ENCODE results near the gene C17orf114.

C17orf114 gene

GRCh38 chr17:4806456-4806776, 4.3 kb upstream of the C17orf114 start:
- no peak for DNase-seq
- H3K4me3 ChIP-seq = peak overlapping the region; percentile 53
- no peaks in the 10 kb centered on the region for H3K27me3 ChIP-seq
- H3K9me3 ChIP-seq = no peaks in the 10 kb centered on the region
- no peaks in the 10 kb centered on the region for H3K36me3 ChIP-seq

GRCh38 chr17:4800462-4801196, 1.5 kb downstream of the C17orf114 start:
- no peak for DNase-seq
- H3K27me3 ChIP-seq = no peaks in the 10 kb centered on the region
- no peaks in the 10 kb centered on the region for H3K36me3 ChIP-seq
- no peak overlapping the region for H3K4me3 ChIP-seq
- no peaks in the 10 kb centered on the region for H3K9me3 ChIP-seq

DNA sequence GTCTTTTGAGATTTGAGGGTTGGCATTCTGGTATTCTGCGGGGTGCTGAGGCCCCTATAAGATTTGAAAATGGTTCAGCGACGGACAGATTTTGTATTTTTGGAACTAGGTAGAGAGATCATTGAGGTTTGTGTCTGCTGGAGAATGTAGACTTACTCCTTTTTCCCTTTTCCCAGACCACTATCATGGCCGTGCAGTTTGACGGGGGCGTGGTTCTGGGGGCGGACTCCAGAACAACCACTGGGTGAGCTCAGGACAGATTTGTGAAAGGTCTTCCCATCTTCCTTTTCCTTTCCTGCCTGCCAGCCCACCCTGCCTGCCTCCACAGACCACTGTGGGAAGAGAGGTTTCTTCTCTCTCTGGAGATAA, 5.6 kb downstream of the C17orf114 start:
- peak overlapping the region; percentile 90 for H3K4me3 ChIP-seq
- peak; percentile 39 for DNase-seq
- no peaks in the 10 kb centered on the region for H3K9me3 ChIP-seq
- no peaks in the 10 kb centered on the region for H3K27me3 ChIP-seq
- H3K36me3 ChIP-seq = no peaks in the 10 kb centered on the region

DNA sequence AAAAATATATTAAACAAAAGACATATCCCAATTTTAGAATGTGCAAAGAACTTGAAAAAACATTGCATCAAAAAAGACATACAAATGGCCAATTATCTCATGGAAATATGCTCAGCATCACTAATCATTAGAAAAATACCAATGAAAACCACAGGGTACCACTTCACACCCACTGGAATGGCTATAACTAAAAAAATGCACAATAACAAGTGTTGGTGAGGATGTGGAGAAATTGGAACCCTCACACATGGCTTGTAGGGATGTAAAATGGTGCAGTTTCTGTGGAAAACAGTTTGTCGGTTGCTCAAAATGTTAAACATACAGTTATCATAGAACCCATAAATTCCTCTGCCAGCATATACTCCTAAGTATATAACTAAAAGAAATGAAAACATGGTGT, 7.0 kb downstream of the C17orf114 start:
- no peak for DNase-seq
- H3K9me3 ChIP-seq = no peaks in the 10 kb centered on the region
- H3K36me3 ChIP-seq = no peaks in the 10 kb centered on the region
- no peak overlapping the region for H3K4me3 ChIP-seq
- no peaks in the 10 kb centered on the region for H3K27me3 ChIP-seq

DNA sequence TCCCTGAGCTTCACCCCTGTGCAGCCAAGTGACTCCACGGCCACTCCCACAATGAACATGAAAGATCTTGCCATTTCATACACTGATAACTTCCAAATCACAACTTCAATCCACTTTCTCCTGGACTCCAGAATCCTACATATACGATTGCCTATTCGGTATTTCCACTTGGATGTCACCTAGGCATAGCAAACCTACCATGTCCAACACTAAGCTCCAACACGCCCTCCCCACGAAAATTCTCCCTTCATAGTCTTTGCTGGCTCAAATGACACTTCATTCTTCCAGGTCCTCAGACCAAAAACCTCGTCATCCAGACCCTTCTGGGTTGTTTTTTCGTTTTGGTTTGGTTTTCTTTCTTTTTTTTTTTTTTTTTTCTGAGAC, 11.4 kb downstream of the C17orf114 start:
- Histone ChIP-seq H3K9me3 (no peaks in the 10 kb centered on the region), H3K27me3 (no peaks in the 10 kb centered on the region), H3K36me3 (no peaks in the 10 kb centered on the region), H3K4me3 (peak overlapping the region; percentile 52)
- no peak for DNase-seq

DNA sequence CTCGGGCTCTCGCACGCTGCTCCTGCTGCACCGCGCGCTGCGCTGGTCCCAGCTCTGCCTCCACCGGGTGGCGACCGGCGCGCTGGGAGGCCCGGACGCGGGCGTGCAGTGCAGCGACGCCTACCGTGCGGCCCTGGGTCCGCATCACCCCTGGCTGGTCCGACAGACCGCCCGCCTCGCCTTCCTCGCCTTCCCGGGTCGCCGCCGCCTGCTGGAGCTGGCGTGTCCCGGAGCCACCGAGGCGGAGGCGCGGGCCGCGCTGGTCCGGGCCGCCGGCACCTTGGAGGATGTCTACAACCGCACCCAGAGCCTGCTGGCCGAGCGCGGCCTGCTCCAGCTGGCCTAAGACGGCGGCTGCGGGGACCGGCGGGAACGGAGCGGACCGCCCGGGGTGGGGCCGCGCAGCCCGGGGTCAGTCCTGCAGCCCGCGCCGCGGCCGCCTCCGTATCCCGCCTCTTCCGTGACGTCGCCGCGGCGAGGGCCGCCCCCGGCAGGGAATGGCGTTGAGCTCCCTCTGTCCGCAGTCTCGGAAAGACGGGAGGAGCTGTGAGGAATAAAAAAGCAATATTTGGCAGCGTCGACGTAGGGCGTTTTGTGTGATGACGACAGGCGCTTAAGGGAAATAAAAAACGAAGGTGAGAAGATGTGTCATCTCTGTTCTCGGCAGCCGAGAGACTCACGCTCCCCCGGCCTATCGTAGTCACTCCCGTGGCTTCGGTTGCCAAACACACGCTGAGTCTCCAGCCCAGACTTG, 12.0 kb downstream of the C17orf114 start:
- Histone ChIP-seq H3K9me3 (no peaks in the 10 kb centered on the region), H3K4me3 (peak overlapping the region; percentile 52), H3K36me3 (no peaks in the 10 kb centered on the region), H3K27me3 (no peaks in the 10 kb centered on the region)
- peak; percentile 76 for DNase-seq

- Histone ChIP-seq H3K4me3 (peak overlapping the region; percentile 52), H3K36me3 (no peaks in the 10 kb centered on the region), H3K27me3 (no peaks in the 10 kb centered on the region), H3K9me3 (no peaks in the 10 kb centered on the region)
- no peak for DNase-seq
Measured at GRCh38 chr17:4789701-4789950, 12.5 kb downstream of the C17orf114 start.

GRCh38 chr17:4788807-4789700, 13.1 kb downstream of the C17orf114 start, which contains the start of gene GLTPD2:
Gene GLTPD2, plus strand, starts transcription at chr17:4788964. Its CDS starts 48 bp downstream, at chr17:4789012.
- Histone ChIP-seq H3K4me3 (peak within 1 kb of the TSS; percentile 52), H3K27me3 (no peaks in the 10 kb centered on the region), H3K9me3 (no peaks in the 10 kb centered on the region), H3K36me3 (no peaks in the 10 kb centered on the region)
- DNase-seq = no peak

GRCh38 chr17:4788159-4788806, 13.8 kb downstream of the C17orf114 start:
- no peaks in the 10 kb centered on the region for H3K27me3 ChIP-seq
- H3K4me3 ChIP-seq = no peak overlapping the region
- no peak for DNase-seq
- no peaks in the 10 kb centered on the region for H3K36me3 ChIP-seq
- no peaks in the 10 kb centered on the region for H3K9me3 ChIP-seq

- Histone ChIP-seq H3K4me3 (no peak overlapping the region), H3K9me3 (no peaks in the 10 kb centered on the region), H3K36me3 (no peaks in the 10 kb centered on the region), H3K27me3 (no peaks in the 10 kb centered on the region)
- DNase-seq = no peak
Measured at GRCh38 chr17:4786516-4786915, 15.6 kb downstream of the C17orf114 start.

- no peak within 1 kb of the TSS for H3K4me3 ChIP-seq
- no peaks in the 10 kb centered on the region for H3K9me3 ChIP-seq
- DNase-seq = no peak
- H3K36me3 ChIP-seq = no peaks in the 10 kb centered on the region
- no peaks in the 10 kb centered on the region for H3K27me3 ChIP-seq
Measured at GRCh38 chr17:4786106-4786511, 16.0 kb downstream of the C17orf114 start, which contains the start of gene VMO1. Gene VMO1, minus strand, starts transcription at chr17:4786364. Its CDS starts 12 bp downstream, at chr17:4786352.

- Histone ChIP-seq H3K27me3 (no peaks in the 10 kb centered on the region), H3K9me3 (no peaks in the 10 kb centered on the region), H3K36me3 (no peaks in the 10 kb centered on the region), H3K4me3 (no peak overlapping the region)
- DNase-seq = no peak
Measured at GRCh38 chr17:4785311-4786105, 16.6 kb downstream of the C17orf114 start.

GRCh38 chr17:4782652-4783051, 19.5 kb downstream of the C17orf114 start:
- Histone ChIP-seq H3K27me3 (no peaks in the 10 kb centered on the region), H3K36me3 (no peaks in the 10 kb centered on the region), H3K4me3 (no peak overlapping the region), H3K9me3 (no peaks in the 10 kb centered on the region)
- DNase-seq = no peak

GRCh38 chr17:4780325-4780955, 21.7 kb downstream of the C17orf114 start:
- Histone ChIP-seq H3K36me3 (no peaks in the 10 kb centered on the region), H3K9me3 (no peaks in the 10 kb centered on the region), H3K4me3 (no peak overlapping the region), H3K27me3 (no peaks in the 10 kb centered on the region)
- DNase-seq = no peak

DNA sequence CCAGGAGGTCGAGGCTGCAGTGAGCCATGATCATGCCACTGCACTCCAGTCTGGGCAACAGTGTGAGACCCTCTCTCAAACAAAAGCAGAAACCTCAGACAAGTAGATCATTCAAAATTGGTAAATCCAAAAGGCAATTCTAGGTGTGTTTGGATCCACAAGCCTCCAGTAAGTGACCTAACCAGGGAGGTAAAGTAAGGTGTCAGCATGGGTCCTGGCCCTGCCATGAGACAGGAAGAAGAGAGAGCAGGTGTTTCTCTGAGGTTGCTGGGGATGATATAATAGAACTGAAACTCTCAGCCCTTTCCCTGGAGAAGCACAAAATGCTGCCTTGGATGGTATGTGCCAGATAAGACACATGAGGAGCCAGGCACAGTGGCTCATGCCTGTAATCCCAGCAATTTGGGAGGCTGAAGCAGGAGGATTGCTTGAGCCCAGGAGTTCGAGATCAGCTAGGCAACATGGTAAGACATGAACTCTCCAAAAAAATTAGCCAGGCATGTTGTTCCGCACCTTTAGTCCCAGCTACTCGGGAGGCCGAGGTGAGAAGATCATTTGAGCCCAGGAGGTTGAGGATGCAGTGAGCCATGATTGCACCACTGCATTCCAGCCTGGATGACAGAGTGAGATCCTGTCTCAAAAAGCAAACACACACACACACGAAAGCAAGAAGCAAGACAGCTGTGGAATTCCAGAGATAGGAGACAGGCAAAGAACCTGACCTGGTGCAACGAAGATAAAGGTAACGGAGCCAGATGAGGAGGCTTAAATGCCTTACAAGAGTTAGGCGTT, 24.0 kb downstream of the C17orf114 start:
- no peak for DNase-seq
- Histone ChIP-seq H3K4me3 (no peak overlapping the region), H3K9me3 (no peaks in the 10 kb centered on the region), H3K36me3 (no peaks in the 10 kb centered on the region), H3K27me3 (no peaks in the 10 kb centered on the region)

All from MG63 (cell line).